ENCODE results near the gene COLQ.
A peak's percentile ranks its signal among the peaks of the same experiment; 100 is the strongest.

The COLQ gene

DNA sequence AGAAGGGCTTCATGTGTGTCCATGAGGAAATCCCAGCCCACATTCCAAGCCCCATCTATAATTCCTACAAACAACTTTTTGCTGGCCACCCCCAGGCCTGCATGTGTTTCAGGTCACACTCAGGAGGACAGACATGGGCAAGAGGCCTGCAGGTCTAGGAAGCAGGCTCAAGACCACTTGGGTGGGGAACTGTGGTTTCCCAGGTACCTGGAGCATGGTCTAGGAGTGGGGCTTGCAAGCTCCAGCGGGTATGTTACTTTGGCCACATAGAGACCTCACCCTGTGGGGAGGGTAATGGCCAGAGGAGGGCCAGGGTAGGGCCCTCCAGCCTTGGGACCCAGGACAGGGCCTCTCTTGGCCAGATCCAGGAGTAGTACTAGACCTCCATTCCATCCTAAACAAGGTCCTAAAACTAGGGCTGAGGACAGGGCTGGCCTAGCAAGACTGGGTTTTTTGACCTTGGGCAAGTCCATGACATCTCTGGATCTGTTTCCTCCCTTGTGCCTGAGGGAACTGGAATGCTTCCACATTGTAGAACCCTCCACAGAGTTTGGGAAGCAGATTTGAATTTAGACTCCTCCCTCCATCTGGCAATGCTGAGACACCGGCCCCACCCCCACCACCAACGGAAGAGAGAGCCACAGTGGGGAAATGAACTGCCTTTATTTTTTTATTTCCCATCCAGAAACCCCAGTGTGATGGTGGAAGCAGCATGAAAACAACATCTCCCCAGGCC lies 71.8 kb downstream of the COLQ start:
- H3K36me3 Mint-ChIP-seq (ENCODE audit: low read depth) = peaks cover 17% of the 10 kb centered on the region
- H3K9me3 Mint-ChIP-seq = no peaks in the 10 kb centered on the region
- DNase-seq = no peak
- H3K4me1 Mint-ChIP-seq (ENCODE audit: low read depth) = no peaks in the 10 kb centered on the region
- no peaks in the 10 kb centered on the region for H3K27me3 Mint-ChIP-seq
- no peak overlapping the region for H3K4me3 Mint-ChIP-seq
- no peak overlapping the region for H3K27ac Mint-ChIP-seq

DNA sequence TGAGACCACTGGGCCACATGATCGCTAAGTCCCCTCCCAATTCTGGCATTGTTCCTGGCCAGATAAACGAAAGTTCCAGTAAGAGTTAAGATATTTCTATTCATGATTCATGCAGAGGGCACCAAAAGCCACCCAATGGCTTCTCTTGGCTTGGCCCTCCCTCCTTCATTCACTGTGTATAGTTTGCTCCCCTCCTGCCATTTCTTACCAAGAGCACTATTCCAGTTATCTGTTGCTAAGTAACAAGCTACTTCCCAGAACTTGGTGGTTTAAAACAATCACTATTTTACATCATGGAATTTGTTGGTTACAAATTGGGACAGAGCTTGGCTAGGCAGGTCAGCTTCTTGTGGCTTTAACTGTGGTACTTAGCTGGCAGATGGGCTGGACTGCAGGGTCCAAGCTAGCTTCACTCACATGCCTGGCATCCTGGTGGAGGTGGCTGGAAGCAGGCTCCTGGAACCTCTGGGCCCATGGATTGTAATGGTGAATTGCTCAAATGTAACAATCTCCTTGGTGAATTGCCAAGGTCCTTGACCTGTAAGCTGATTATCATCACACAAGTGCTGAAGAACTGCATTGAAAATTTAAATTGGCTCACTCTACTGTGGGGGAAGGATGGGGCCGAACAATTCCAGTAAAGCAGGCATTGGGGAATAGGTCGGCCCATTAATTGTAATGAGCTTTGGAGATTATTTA lies 77.5 kb downstream of the COLQ start:
- Mint-ChIP-seq H3K27ac (peak overlapping the region; percentile 22), H3K4me1 (ENCODE audit: low read depth) (peaks cover 16% of the 10 kb centered on the region), H3K27me3 (no peaks in the 10 kb centered on the region), H3K36me3 (ENCODE audit: low read depth) (peaks cover 68% of the 10 kb centered on the region), H3K9me3 (no peaks in the 10 kb centered on the region), H3K4me3 (no peak overlapping the region)
- no peak for DNase-seq

DNA sequence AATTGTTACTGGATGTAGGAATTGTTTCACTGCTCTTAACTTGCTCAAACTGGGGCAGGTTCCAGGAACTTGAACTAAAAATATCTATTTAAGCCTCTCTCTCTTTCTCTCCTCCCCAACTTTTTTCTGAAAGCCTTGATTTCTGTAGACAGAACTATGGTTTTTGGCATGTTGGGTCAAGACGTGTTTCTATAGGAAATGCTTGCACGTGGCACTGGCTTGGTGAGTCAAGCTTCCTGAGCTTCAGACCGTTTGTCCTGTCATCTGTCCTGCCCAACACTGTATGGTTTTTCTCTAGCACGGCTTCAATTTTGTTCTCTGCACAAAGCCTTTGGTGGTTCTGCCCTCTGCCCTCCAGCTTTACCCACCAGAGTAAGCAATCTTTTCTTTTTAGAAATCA lies 80.6 kb downstream of the COLQ start:
- H3K36me3 Mint-ChIP-seq (ENCODE audit: low read depth) = peaks cover 96% of the 10 kb centered on the region
- H3K4me3 Mint-ChIP-seq = no peak overlapping the region
- peak overlapping the region; percentile 83 for H3K27ac Mint-ChIP-seq
- H3K9me3 Mint-ChIP-seq = no peaks in the 10 kb centered on the region
- no peak for DNase-seq
- H3K27me3 Mint-ChIP-seq = no peaks in the 10 kb centered on the region
- H3K4me1 Mint-ChIP-seq (ENCODE audit: low read depth) = peaks cover 18% of the 10 kb centered on the region

DNA sequence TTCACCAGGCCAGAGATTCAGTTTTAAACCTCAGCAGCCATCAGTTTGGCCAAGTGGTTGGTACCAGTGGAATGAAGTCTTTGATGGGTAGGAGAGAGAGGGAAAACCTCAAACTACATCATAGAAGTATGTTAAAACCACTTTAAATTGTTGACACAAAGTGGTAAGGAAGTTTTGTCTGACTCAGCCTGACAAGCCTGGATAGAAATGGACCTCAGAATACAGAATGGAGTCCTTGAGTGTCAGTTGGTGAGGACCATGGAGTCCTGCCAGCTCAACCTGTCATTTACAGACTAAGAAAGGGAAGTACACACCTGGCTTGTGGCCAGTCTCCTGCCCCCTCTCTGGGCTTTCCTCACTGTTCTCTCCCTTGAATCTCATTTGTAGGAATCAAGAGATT lies 82.0 kb downstream of the COLQ start:
- peaks cover 95% of the 10 kb centered on the region for H3K36me3 Mint-ChIP-seq (ENCODE audit: low read depth)
- peaks cover 18% of the 10 kb centered on the region for H3K4me1 Mint-ChIP-seq (ENCODE audit: low read depth)
- H3K9me3 Mint-ChIP-seq = no peaks in the 10 kb centered on the region
- H3K27ac Mint-ChIP-seq = peak overlapping the region; percentile 56
- no peak for DNase-seq
- H3K27me3 Mint-ChIP-seq = no peaks in the 10 kb centered on the region
- no peak overlapping the region for H3K4me3 Mint-ChIP-seq

DNA sequence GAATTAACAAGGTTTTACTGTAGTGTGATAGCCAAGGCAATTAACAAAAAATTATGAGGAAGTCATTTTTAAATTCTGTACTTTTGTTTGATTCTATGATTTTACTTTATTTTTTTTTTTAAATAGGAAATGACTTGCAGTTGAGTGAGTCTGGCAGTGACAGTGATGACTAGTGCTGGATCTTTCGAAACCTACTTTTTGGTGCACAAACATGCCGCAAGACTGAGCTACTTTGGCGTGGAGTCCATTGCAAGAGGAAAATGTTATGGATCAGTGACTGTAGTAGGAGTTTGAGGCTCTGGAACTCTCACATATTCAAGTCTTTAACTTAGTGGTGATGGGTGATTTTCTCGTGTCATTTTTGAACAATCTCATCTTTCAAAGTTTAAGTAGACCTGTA lies 82.5 kb downstream of the COLQ start:
- DNase-seq = no peak
- peaks cover 95% of the 10 kb centered on the region for H3K36me3 Mint-ChIP-seq (ENCODE audit: low read depth)
- H3K9me3 Mint-ChIP-seq = no peaks in the 10 kb centered on the region
- no peak overlapping the region for H3K4me3 Mint-ChIP-seq
- H3K4me1 Mint-ChIP-seq (ENCODE audit: low read depth) = peaks cover 18% of the 10 kb centered on the region
- no peaks in the 10 kb centered on the region for H3K27me3 Mint-ChIP-seq
- H3K27ac Mint-ChIP-seq = no peak overlapping the region

DNA sequence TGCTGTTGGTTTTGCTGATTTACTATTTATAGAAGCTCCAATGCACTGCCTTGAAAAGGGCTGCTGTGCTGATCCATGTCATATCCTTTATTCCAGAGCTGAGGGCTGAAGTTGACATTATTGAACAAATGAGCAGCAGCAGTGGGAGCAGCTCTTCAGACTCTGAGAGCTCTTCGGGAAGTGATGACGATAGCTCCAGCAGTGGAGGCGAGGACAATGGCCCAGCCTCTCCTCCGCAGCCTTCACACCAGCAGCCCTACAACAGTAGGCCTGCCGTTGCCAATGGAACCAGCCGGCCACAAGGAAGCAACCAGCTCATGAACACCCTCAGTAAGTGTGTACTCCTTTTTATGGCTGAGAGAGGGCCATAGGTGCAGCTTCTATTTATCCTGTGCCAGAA lies 85.3 kb downstream of the COLQ start:
- no peak overlapping the region for H3K27ac Mint-ChIP-seq
- no peak for DNase-seq
- no peaks in the 10 kb centered on the region for H3K27me3 Mint-ChIP-seq
- peaks cover 29% of the 10 kb centered on the region for H3K4me1 Mint-ChIP-seq (ENCODE audit: low read depth)
- no peak overlapping the region for H3K4me3 Mint-ChIP-seq
- no peaks in the 10 kb centered on the region for H3K9me3 Mint-ChIP-seq
- H3K36me3 Mint-ChIP-seq (ENCODE audit: low read depth) = peaks cover 91% of the 10 kb centered on the region

DNA sequence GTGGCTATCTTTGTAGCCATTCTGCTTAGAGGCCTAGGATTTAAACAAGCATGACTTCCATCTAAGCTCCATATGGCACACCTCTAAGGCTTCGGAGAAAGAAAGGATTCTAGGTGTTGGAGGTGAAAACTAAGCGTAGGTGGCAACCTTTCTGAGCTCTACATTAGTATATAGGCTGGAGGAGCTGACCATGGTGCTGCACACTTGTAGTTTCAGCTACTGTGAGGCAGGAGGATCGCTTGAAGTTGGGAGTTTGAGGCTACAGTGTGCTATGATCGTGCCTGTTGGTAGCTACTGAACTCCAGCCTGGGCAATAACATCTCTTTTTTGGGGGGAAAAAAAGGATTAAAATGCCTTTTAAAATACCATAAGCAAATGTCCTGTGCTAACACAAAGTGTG lies 86.8 kb downstream of the COLQ start:
- no peak overlapping the region for H3K27ac Mint-ChIP-seq
- peaks cover 27% of the 10 kb centered on the region for H3K4me1 Mint-ChIP-seq (ENCODE audit: low read depth)
- no peak for DNase-seq
- peaks cover 90% of the 10 kb centered on the region for H3K36me3 Mint-ChIP-seq (ENCODE audit: low read depth)
- no peaks in the 10 kb centered on the region for H3K27me3 Mint-ChIP-seq
- no peaks in the 10 kb centered on the region for H3K9me3 Mint-ChIP-seq
- no peak overlapping the region for H3K4me3 Mint-ChIP-seq

DNA sequence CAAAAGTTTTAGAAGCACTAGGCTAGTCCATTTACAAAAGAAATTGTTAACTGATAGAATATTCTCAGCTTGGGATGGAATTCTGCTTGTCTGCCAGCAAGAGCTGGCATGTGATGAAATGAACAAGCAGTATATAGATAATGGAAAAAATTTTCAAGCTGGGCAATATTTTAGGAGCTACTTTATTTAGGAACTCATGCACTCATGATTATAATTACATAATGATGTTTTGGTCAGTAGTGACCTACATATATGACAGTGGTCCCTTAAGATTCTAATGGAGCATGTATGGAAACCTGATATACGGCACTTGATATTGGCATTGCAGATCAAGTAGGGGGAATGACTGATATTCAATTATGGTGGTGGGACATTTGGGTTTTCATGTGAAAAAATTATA lies 88.0 kb downstream of the COLQ start:
- Mint-ChIP-seq H3K4me3 (no peak overlapping the region), H3K27ac (no peak overlapping the region), H3K27me3 (no peaks in the 10 kb centered on the region), H3K9me3 (no peaks in the 10 kb centered on the region), H3K36me3 (ENCODE audit: low read depth) (peaks cover 87% of the 10 kb centered on the region), H3K4me1 (ENCODE audit: low read depth) (peaks cover 33% of the 10 kb centered on the region)
- DNase-seq = no peak

DNA sequence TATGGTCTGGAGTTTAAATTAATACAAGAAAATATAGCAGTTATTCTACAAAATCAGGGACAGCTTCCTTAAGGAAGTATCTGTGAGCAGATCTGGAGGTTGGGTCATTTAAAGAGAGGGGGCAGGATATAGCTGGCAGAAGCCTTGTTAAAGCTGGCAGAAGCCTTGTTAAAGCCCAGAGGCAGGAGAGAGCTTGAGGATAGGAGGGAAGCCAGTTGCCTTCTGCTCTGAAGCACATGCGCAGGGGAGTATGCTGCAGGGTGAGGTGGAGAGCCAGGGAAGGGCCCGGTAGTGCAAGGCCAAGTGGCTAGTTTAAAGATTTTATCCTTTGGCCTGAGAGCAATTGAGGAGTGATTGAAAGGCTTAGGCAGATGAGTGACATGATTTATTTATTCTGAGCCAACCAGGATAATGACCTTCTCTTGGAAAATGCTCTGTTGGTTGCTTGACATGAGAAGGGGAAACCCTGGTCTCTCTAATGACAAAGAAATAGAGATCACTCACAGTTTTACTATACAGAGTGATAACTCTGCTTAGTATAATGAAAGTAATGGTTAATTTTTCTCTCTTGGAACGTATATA lies 90.2 kb downstream of the COLQ start:
- Mint-ChIP-seq H3K36me3 (ENCODE audit: low read depth) (peaks cover 87% of the 10 kb centered on the region), H3K9me3 (peaks cover 4% of the 10 kb centered on the region), H3K27ac (peak overlapping the region; percentile 51), H3K4me1 (ENCODE audit: low read depth) (peaks cover 42% of the 10 kb centered on the region), H3K27me3 (no peaks in the 10 kb centered on the region), H3K4me3 (no peak overlapping the region)
- DNase-seq = no peak

DNA sequence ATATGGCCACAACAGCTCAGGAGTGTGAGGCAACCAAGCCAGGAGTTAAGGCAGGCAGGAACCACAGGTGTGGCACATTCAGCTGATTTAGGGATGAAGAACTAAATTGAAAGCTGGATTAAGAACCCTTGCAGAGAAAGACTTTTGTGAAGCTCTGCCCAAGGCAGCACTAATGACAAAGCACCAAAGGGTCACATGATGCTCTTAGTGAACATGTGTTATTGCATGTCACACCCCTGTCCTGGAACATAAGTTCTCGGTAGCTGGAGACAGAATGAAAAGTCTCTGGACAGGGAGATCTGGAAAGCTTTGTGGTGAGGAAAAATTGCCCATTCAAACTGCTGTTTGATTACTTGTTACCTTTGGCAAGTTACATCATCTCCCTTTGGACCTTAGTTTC lies 90.9 kb downstream of the COLQ start:
- Mint-ChIP-seq H3K9me3 (peaks cover 4% of the 10 kb centered on the region), H3K27me3 (no peaks in the 10 kb centered on the region), H3K4me1 (ENCODE audit: low read depth) (peaks cover 49% of the 10 kb centered on the region), H3K27ac (peak overlapping the region; percentile 53), H3K4me3 (no peak overlapping the region), H3K36me3 (ENCODE audit: low read depth) (peaks cover 87% of the 10 kb centered on the region)
- DNase-seq = no peak

DNA sequence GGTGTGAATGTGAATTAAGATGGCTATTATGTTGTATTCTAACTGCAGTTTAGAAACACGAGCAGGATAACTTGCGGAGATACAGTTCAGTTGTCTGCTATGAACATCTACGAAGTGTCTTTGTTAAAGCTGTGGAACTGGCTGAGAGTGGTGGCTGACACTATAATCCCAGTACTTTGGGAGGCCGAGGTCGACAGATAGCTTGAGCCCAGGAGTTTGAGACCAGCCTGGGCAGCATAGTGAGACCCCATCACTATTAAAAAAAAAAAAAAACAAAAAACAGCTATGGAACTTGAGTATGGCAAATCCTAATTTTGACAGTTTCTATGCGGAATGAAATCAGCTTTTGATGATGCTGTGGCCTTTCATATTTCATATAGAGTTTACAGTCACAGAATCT lies 92.4 kb downstream of the COLQ start:
- H3K4me3 Mint-ChIP-seq = peak overlapping the region; percentile 88
- peaks cover 57% of the 10 kb centered on the region for H3K4me1 Mint-ChIP-seq (ENCODE audit: low read depth)
- H3K27me3 Mint-ChIP-seq = no peaks in the 10 kb centered on the region
- H3K27ac Mint-ChIP-seq = peak overlapping the region; percentile 98
- H3K36me3 Mint-ChIP-seq (ENCODE audit: low read depth) = peaks cover 85% of the 10 kb centered on the region
- no peak for DNase-seq
- H3K9me3 Mint-ChIP-seq = peaks cover 4% of the 10 kb centered on the region

DNA sequence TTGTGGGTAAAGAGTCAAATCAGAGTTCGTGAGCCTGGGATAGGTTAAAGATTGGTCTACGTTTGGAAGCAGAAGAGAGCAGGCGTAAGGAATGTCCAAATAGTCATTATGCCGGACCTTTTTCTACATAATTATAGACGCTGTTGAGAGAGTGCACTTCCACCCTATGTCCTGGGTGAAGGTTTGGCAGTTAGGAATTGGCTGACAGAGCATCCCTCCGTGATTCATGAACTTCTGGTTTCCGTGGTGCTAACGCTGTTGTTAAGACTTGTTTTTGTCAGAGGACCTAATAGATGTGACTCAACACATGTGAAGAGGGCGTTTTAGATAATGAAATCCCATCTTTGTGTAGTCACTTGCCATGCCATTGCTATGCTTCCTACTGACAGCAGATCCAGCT lies 93.0 kb downstream of the COLQ start:
- H3K27me3 Mint-ChIP-seq = no peaks in the 10 kb centered on the region
- DNase-seq = no peak
- H3K36me3 Mint-ChIP-seq (ENCODE audit: low read depth) = peaks cover 84% of the 10 kb centered on the region
- H3K4me1 Mint-ChIP-seq (ENCODE audit: low read depth) = peaks cover 56% of the 10 kb centered on the region
- H3K27ac Mint-ChIP-seq = peak overlapping the region; percentile 98
- H3K4me3 Mint-ChIP-seq = peak overlapping the region; percentile 88
- peaks cover 4% of the 10 kb centered on the region for H3K9me3 Mint-ChIP-seq

DNA sequence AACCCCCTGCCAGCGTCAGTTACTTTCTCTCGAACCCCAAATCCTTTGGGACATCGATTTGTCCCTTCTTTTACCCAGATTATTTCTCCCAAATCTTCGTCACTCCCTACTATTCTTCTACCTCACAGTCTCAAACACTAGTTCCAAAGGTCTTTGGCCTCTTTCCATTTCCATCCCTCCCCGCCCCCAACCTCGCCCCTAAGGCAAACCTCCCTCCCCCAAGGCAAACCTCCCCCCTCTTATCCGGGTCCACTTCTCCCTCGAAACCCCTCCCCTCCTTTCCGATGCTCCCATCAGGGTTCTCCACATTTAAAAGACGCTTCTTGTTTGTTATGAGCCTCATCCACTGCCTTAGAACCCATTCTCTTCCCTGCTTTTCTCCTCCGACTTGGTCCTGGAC lies 93.5 kb downstream of the COLQ start:
- Mint-ChIP-seq H3K9me3 (peaks cover 4% of the 10 kb centered on the region), H3K27ac (peak overlapping the region; percentile 98), H3K36me3 (ENCODE audit: low read depth) (peaks cover 84% of the 10 kb centered on the region), H3K27me3 (no peaks in the 10 kb centered on the region), H3K4me3 (peak overlapping the region; percentile 88), H3K4me1 (ENCODE audit: low read depth) (peaks cover 54% of the 10 kb centered on the region)
- no peak for DNase-seq

DNA sequence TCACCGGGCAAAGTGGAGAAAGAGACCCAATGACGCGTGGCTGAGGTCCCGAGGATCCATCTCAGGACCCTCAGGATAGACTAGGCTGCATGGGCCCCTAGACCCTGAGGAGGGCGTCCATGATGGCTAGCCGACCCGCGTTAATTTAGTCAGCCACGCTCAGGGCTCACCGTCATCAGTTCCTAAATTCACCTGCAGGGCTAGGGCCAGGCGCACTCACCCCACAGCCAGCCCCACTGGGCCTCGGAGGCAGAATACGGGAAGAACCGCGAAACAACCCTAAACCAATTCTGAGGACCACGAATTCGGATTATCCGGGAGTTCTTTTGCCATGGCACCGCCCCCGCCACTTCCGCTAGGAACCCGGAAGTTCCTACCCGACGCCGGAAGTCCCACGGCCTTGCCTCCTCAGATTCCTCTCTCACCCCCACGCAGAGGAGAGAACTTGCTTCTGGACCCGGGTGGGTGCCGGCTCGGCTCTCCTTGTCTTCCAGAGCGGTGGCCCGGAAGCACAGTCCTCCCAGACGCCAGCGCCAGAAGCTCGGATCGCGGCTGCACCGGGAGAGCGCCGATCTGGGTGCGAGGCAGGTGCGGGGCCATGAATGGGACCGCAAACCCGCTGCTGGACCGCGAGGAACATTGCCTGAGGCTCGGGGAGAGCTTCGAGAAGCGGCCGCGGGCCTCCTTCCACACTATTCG lies 94.2 kb downstream of the COLQ start, which contains the start of the genes EAF1 and METTL6:
EAF1 (plus strand) TSS at position 417 of the 699 bp plus-strand sequence; CDS start at position 599, 182 bp downstream.
METTL6 (minus strand) TSS at position 363 of the 699 bp plus-strand sequence. CDS start 1,033 bp downstream, outside the sequence.
- Mint-ChIP-seq H3K4me1 (ENCODE audit: low read depth) (peaks cover 55% of the 10 kb centered on the region), H3K27me3 (no peaks in the 10 kb centered on the region), H3K36me3 (ENCODE audit: low read depth) (peaks cover 89% of the 10 kb centered on the region), H3K4me3 (peak within 1 kb of the TSS; percentile 88), H3K9me3 (peaks cover 4% of the 10 kb centered on the region), H3K27ac (peak within 1 kb of the TSS; percentile 98)
- peak; percentile 91 for DNase-seq
